ENCODE results near the gene CCDC60. TPM values are rescaled to one million over a fixed set of nuclear protein-coding genes. Genes with fewer than 3 reads are reported as not detected.

The CCDC60 gene
- total RNA-seq, 1 donor from 2014 or later: 2.2 TPM

GRCh38 chr12:119384340-119384739, 49.8 kb downstream of the CCDC60 start:
- TF ChIP-seq CTCF (IDR thresholded peaks at IDR 0.05; ENCODE audit: unreplicated experiment): no peak
- Mint-ChIP-seq H3K4me3 (no peak overlapping the region), H3K36me3 (no peaks in the 10 kb centered on the region), H3K4me1 (peaks cover 20% of the 10 kb centered on the region), H3K27ac (no peak overlapping the region), H3K27me3 (ENCODE audit: low read depth) (no peaks in the 10 kb centered on the region), H3K9me3 (peaks cover 9% of the 10 kb centered on the region)
- no peak for DNase-seq (ENCODE audit: low spot score in 2 of 2, unreplicated experiment in 2 of 2)

- no peak overlapping the region for H3K4me3 Mint-ChIP-seq
- H3K36me3 Mint-ChIP-seq: no peaks in the 10 kb centered on the region
- TF ChIP-seq CTCF (IDR thresholded peaks at IDR 0.05; ENCODE audit: unreplicated experiment): no peak
- H3K27ac Mint-ChIP-seq: no peak overlapping the region
- no peaks in the 10 kb centered on the region for H3K9me3 Mint-ChIP-seq
- H3K4me1 Mint-ChIP-seq: peaks cover 20% of the 10 kb centered on the region
- no peaks in the 10 kb centered on the region for H3K27me3 Mint-ChIP-seq (ENCODE audit: low read depth)
- DNase-seq (ENCODE audit: low spot score in 2 of 2, unreplicated experiment in 2 of 2): no peak
Observed at GRCh38 chr12:119385659-119386058, 51.1 kb downstream of the CCDC60 start.

- no peaks in the 10 kb centered on the region for H3K36me3 Mint-ChIP-seq
- H3K9me3 Mint-ChIP-seq: no peaks in the 10 kb centered on the region
- DNase-seq (ENCODE audit: low spot score in 2 of 2, unreplicated experiment in 2 of 2): no peak
- TF ChIP-seq CTCF (IDR thresholded peaks at IDR 0.05; ENCODE audit: unreplicated experiment): no peak
- H3K27me3 Mint-ChIP-seq (ENCODE audit: low read depth): peaks cover 3% of the 10 kb centered on the region
- peaks cover 23% of the 10 kb centered on the region for H3K4me1 Mint-ChIP-seq
- H3K4me3 Mint-ChIP-seq: no peak overlapping the region
- H3K27ac Mint-ChIP-seq: no peak overlapping the region
Observed at GRCh38 chr12:119389687-119390086, 55.2 kb downstream of the CCDC60 start.

- Mint-ChIP-seq H3K9me3 (no peaks in the 10 kb centered on the region), H3K4me1 (peaks cover 15% of the 10 kb centered on the region), H3K27ac (no peak overlapping the region), H3K4me3 (no peak overlapping the region), H3K27me3 (ENCODE audit: low read depth) (peaks cover 5% of the 10 kb centered on the region), H3K36me3 (no peaks in the 10 kb centered on the region)
- TF ChIP-seq CTCF (IDR thresholded peaks at IDR 0.05; ENCODE audit: unreplicated experiment): no peak
- DNase-seq (ENCODE audit: low spot score in 2 of 2, unreplicated experiment in 2 of 2): no peak
Observed at GRCh38 chr12:119391673-119392072, 57.1 kb downstream of the CCDC60 start.

GRCh38 chr12:119393677-119394076, 59.1 kb downstream of the CCDC60 start:
- Mint-ChIP-seq H3K27me3 (ENCODE audit: low read depth) (peaks cover 5% of the 10 kb centered on the region), H3K4me1 (peaks cover 3% of the 10 kb centered on the region), H3K27ac (no peak overlapping the region), H3K9me3 (peaks cover 3% of the 10 kb centered on the region), H3K36me3 (no peaks in the 10 kb centered on the region), H3K4me3 (no peak overlapping the region)
- DNase-seq (ENCODE audit: low spot score in 2 of 2, unreplicated experiment in 2 of 2): no peak
- no peak for TF ChIP-seq CTCF (IDR thresholded peaks at IDR 0.05; ENCODE audit: unreplicated experiment)

- peaks cover 5% of the 10 kb centered on the region for H3K9me3 Mint-ChIP-seq
- H3K4me3 Mint-ChIP-seq: no peak overlapping the region
- peaks cover 3% of the 10 kb centered on the region for H3K4me1 Mint-ChIP-seq
- H3K27me3 Mint-ChIP-seq (ENCODE audit: low read depth): peaks cover 7% of the 10 kb centered on the region
- H3K27ac Mint-ChIP-seq: no peak overlapping the region
- H3K36me3 Mint-ChIP-seq: no peaks in the 10 kb centered on the region
- no peak for DNase-seq (ENCODE audit: low spot score in 2 of 2, unreplicated experiment in 2 of 2)
- no peak for TF ChIP-seq CTCF (IDR thresholded peaks at IDR 0.05; ENCODE audit: unreplicated experiment)
Observed at GRCh38 chr12:119397540-119397939, 63.0 kb downstream of the CCDC60 start.
